Heart left ventricle (tissue), 16 donors: ENCODE data around the gene TRIM28. TPM values are rescaled to one million over a fixed set of nuclear protein-coding genes. Genes with fewer than 3 reads are reported as not detected.

Source experiments
- ATAC-seq, 4 donors: fragments of 200-7000 bp; cut with Tn5 transposase; one replicate each; pipeline ENCODE4 v1.9.1; 2020 to 2022; ENCODE audit warnings: moderate library complexity in 4 of 4, mild to moderate bottlenecking in 3 of 4, moderate number of reproducible peaks in 1 of 4
- DNase-seq, 5 donors: peaks; one replicate each; pipeline ENCODE4 v3.0.0-alpha.2; 2020
- H3K27ac ChIP-seq, 12 donors: fragments of 200-600 bp; sonication (generic) in 4 of 12; one replicate each; pipeline versions ENCODE4 v1.5.0 to v1.8.0; 2016 to 2022; ENCODE audit warnings: mild to moderate bottlenecking in 2 of 12
- H3K27me3 ChIP-seq, 9 donors: fragments of 200-600 bp; sonication (generic) in 2 of 9; one replicate each; pipeline versions ENCODE4 v1.5.1 to v1.8.0; 2016 to 2022; ENCODE audit warnings: mild to moderate bottlenecking in 3 of 9
- H3K36me3 ChIP-seq, 9 donors: fragments of 200-600 bp; sonication (generic) in 2 of 9; one replicate each; pipeline versions ENCODE4 v1.5.0 to v1.8.0; 2018 to 2022; ENCODE audit warnings: mild to moderate bottlenecking in 2 of 9
- H3K4me1 ChIP-seq, 12 donors: fragments of 200-600 bp; sonication (generic) in 4 of 12; one replicate each; pipeline versions ENCODE4 v1.5.0 to v1.8.0; 2016 to 2022; ENCODE audit warnings: mild to moderate bottlenecking in 3 of 12
- H3K4me3 ChIP-seq, 12 donors: fragments of 200-600 bp; sonication (generic) in 4 of 12; one replicate each; pipeline versions ENCODE4 v1.5.0 to v1.8.0; 2017 to 2022; ENCODE audit warnings: mild to moderate bottlenecking in 9 of 12, moderate library complexity in 4 of 12
- H3K9me3 ChIP-seq, 12 donors: fragments of 200-600 bp; sonication (generic) in 4 of 12; one replicate each; pipeline versions ENCODE4 v1.5.0 to v1.8.0; 2016 to 2022; ENCODE audit warnings: mild to moderate bottlenecking in 1 of 12
- CTCF ChIP-seq, 12 donors: fragments of 200-600 bp; sonication (generic) in 4 of 12; IDR thresholded peaks; one replicate each; pipeline versions ENCODE4 v1.5.0 to v1.8.0; 2018 to 2022; ENCODE audit warnings: antibody characterized with exemption in 12 of 12, mild to moderate bottlenecking in 5 of 12
- POLR2A ChIP-seq, 2 donors: fragments of 450-650 bp; IDR thresholded peaks; one replicate each; pipeline ENCODE4 v1.6.1; 2017; ENCODE audit warnings: antibody characterized with exemption in 2 of 2, mild to moderate bottlenecking in 2 of 2, moderate library complexity in 2 of 2
- WGBS, 4 donors: extraction: QIAGEN DNeasy Blood & Tissue Kit in 2 of 4; methylation state at CpG; one replicate each; pipeline versions ENCODE4 v1.1.5 to v1.1.7; 2013 to 2018; 5-methylcytosine and 5-hydroxymethylcytosine counted together
- intact Hi-C, 10 donors: fragments of 100-400 bp; cut with DNase I; formaldehyde crosslinking; loops; one replicate each; pipeline versions ENCODE4 v1.11.1 to v1.14.2; 2022
- polyA plus RNA-seq, 2 donors: library from polyadenylated mRNA; stranded (reverse); fragments of 200-250 nt; gene quantifications; one replicate each; pipeline ENCODE4 v1.2.3, GENCODE V29; 2013
- total RNA-seq, 9 donors: library from RNA; depleted of rRNA in 2 of 9; stranded (reverse); fragments of >200 nt in 2 of 9; fragmentation: NEBNext Ultra II Directional in 3 of 9; extraction: Animal tissue kit (Norgen Biotek cat#: 25700) in 3 of 9; gene quantifications; one replicate each; pipeline versions ENCODE4 v1.1.0 to v1.2.4, GENCODE V29; 2016 to 2023
- donor health status: ischemic (EF 13 %, LVEDD 7.1; RV severe dilation, severe dysfunction).
- donor health status: healthy with polysubstance abuse.
- donor health status: DM: no; HTN: yes; CAD: no.
- donor health status: DM: no; HTN: no; CAD: no.
- donor health status: ischemic (EF 25% LVEDD 6.9; RV normal size, moderate dysfunction).
- donor health status: ischemic (EF 25% LVEDD 5.7; RV mildly dilated, moderate dysfunction).
- donor health status: healthy.
- donor health status: DM: yes; HTN: yes; CAD: no.
- donor health status: ischemic (EF 35%, LVEDD 5.7; RV mildly dilated, moderate dysfunction).
- donor health status: nonischemic (EF 11% LVEDD 7.7; RV severe dilation, severe dysfunction).
- donor health status: DM: yes; HTN: yes; CAD: no.
- donor health status: PGD.
- donor health status: ischemic (EF 29% LVEDD 5.4; RV normal size, mild dysfunction).
- donor health status: nonischemic (EF 23%, LVEDD 6.1; RV moderate dilation, normal function).

Gene TRIM28
- total and polyA plus RNA-seq, 11 donors = 88.0 to 265 (median 160) TPM

GRCh38 chr19:58519355-58520256 is 24.3 kb upstream of the TRIM28 start, which contains the start of gene ZBTB45:
ZBTB45 (minus strand) TSS chr19:58519810; CDS start chr19:58517673, 2,137 bp downstream.
- H3K27me3 ChIP-seq = no peaks in the 10 kb centered on the region
- 0 to 1% (median 1%) methylated on average over 62 to 87 of the region's 87 CpGs for WGBS, 4 donors
- DNase-seq = peak; percentile 93 to 94 (median 93)
- TF ChIP-seq POLR2A (IDR thresholded peaks at IDR 0.05) = peak in 1 of 2 donors; percentile 42
- TF ChIP-seq CTCF (IDR thresholded peaks at IDR 0.05) = peak; percentile 36 to 78 (median 56)
- H3K4me3 ChIP-seq = peak within 1 kb of the TSS; percentile 70 to 97 (median 86)
- H3K4me1 ChIP-seq = peaks cover 7 to 53% (median 32%) of the 10 kb centered on the region in 12 donors
- H3K9me3 ChIP-seq = no peaks in the 10 kb centered on the region
- H3K36me3 ChIP-seq = peaks cover 0 to 24% (median 17%) of the 10 kb centered on the region in 9 donors
- intact Hi-C loops = loop anchor here in 5 of 10 donors (1.0 to 2.0 kb wide), 6 partner anchors 19 to 337 kb away; partner anchors contain the start of genes TRIM28 (in 2 of the 5), MZF1 (in 1 of the 5) and ZNF274 (in 1 of the 5)
- peak within 1 kb of the TSS; percentile 79 to 99 (median 94) for H3K27ac ChIP-seq
- ATAC-seq = peak; percentile 90 to 95 (median 94)

- ATAC-seq (peak in 1 of 4 donors; percentile 40), DNase-seq (no peak)
- H3K4me1 ChIP-seq = peaks cover 7 to 47% (median 30%) of the 10 kb centered on the region in 12 donors
- peaks cover 0 to 23% (median 17%) of the 10 kb centered on the region in 9 donors for H3K36me3 ChIP-seq
- intact Hi-C loops = loop anchor here in 1 of 10 donors (2.0 kb wide), 1 partner anchor 19 kb away; no protein-coding TSS in a partner anchor
- 8 to 18% (median 11%) methylated on average over 6 to 7 of the region's 7 CpGs for WGBS, 4 donors
- peak overlapping the region; percentile 70 to 97 (median 86) for H3K4me3 ChIP-seq
- no peaks in the 10 kb centered on the region for H3K27me3 ChIP-seq
- TF ChIP-seq POLR2A (IDR thresholded peaks at IDR 0.05) (no peak), CTCF (IDR thresholded peaks at IDR 0.05) (no peak)
- H3K9me3 ChIP-seq = no peaks in the 10 kb centered on the region
- H3K27ac ChIP-seq = peak overlapping the region; percentile 79 to 99 (median 94)
Observed at GRCh38 chr19:58520257-58520599, 23.6 kb upstream of the TRIM28 start.

- no peak overlapping the region for H3K4me3 ChIP-seq
- H3K27me3 ChIP-seq = no peaks in the 10 kb centered on the region
- H3K36me3 ChIP-seq = peaks cover 0 to 9% (median 7%) of the 10 kb centered on the region in 9 donors
- H3K4me1 ChIP-seq = peaks cover 7 to 33% (median 23%) of the 10 kb centered on the region in 12 donors
- intact Hi-C loops = loop anchor here in 1 of 10 donors (2.0 kb wide), 1 partner anchor 17 kb away; no protein-coding TSS in a partner anchor
- ATAC-seq (no peak), DNase-seq (no peak)
- no peak for TF ChIP-seq POLR2A (IDR thresholded peaks at IDR 0.05)
- no peak for TF ChIP-seq CTCF (IDR thresholded peaks at IDR 0.05)
- 63 to 74% (median 68%) methylated on average over 4 of the region's 4 CpGs for WGBS, 4 donors
- no peaks in the 10 kb centered on the region for H3K9me3 ChIP-seq
- no peak overlapping the region for H3K27ac ChIP-seq
Observed at GRCh38 chr19:58521651-58522050, 22.2 kb upstream of the TRIM28 start.

- TF ChIP-seq CTCF (IDR thresholded peaks at IDR 0.05) = no peak
- no peak for TF ChIP-seq POLR2A (IDR thresholded peaks at IDR 0.05)
- H3K27ac ChIP-seq = no peak overlapping the region
- H3K9me3 ChIP-seq = no peaks in the 10 kb centered on the region
- DNase-seq (no peak), ATAC-seq (no peak)
- intact Hi-C loops = no loop called here
- 73 to 85% (median 82%) methylated on average over 3 of the region's 3 CpGs for WGBS, 4 donors
- H3K4me1 ChIP-seq = peaks cover 7 to 26% (median 17%) of the 10 kb centered on the region in 12 donors
- H3K4me3 ChIP-seq = no peak overlapping the region
- no peaks in the 10 kb centered on the region for H3K36me3 ChIP-seq
- no peaks in the 10 kb centered on the region for H3K27me3 ChIP-seq
Observed at GRCh38 chr19:58522709-58523108, 21.2 kb upstream of the TRIM28 start.
